ENCODE measurements around the gene MAPK1.
"Not testable (repeated sequence)": the region's sequence is repeated elsewhere in the genome, so short reads cannot be mapped to it uniquely, and the experiment has no call there.

The MAPK1 gene

DNA sequence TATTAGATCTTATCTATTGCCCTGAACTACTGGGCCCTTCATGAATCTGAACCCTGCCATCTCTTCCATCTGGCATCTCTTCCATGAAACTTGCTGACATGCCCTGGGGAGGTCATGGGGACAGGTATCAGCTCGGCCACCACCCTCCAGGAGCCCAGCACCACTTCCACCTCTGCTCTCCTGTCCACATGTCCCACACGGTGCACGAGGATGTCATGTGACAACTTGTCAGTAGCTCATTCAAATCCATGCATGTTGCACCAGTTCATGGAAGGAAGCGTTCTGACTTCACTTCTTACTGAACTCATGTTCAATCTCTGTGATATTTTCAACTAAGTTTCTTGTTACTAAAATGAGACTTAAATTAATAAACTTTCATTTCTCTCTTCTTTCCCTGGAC is 148.4 kb downstream of the MAPK1 start:
- DNase-seq: no peak

DNA sequence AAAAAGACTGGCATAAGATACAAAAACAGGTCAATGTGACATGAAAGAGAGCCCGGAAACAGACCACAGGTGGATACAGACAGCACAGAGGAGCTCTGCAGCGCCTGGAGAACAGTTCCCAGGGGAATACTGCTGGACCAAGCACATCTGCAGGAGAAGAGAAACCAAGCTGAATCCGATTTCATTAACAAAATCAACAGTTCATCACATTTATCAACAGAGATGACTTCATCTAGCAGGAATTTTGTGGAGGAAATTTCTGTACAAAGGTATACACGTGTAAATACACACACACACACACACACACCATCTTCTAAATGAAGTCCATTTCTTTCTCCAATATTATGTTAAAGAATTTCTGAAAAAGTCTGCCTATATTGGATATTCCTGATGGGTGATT is 148.9 kb downstream of the MAPK1 start:
- DNase-seq: no peak

DNA sequence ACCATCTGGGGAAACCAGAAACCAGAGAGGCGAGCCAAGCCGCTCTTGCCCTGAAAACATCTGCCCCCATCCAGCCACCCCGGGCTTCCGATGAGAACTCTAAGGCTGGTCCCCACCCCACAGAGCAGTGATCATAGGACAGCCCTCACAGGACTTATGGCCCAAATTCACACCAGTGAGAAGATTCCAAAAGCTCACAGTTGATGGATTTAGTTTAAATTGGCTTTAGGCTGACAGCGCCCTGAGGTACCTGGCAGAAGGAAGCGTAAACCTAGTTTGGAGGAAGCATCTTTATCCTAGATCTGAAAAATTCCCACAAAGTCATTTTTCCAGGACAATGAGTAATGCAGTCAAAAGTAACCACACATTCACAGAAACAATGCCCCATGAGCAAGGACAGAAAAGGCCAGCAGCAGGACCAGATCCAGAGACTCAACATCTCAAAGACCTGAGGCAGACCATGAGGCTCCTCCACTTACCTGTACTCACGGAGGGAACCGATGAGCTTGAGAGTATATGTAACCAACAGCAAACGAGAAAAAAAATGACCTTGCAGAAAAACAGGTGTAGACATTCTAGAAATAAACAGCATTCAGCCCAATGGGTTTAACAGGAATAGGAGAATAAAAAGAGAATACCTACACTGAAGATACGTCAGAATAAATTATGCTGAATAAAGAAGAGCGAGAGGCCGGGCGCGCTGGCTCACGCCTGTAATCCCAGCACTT is 150.9 kb downstream of the MAPK1 start:
- DNase-seq: not testable (repeated sequence)

DNA sequence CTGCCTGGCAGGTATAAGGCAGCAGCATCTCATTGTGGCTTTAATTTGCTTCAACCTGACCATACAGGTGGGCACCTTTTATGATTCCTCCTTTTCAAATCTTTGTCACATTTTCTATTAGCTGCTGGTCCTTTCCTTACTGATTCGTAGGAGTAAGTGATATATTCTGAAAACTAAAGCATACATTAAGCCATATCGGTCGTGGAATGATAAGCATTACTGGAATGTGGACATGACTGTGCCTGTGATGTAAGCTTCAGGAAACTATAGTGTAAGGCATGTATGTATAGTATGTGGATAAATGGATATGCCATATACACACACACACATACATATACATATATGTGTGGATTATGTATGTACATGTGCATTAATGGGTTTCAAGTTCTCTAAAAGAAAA is 152.7 kb downstream of the MAPK1 start:
- DNase-seq: peak; percentile 7

DNA sequence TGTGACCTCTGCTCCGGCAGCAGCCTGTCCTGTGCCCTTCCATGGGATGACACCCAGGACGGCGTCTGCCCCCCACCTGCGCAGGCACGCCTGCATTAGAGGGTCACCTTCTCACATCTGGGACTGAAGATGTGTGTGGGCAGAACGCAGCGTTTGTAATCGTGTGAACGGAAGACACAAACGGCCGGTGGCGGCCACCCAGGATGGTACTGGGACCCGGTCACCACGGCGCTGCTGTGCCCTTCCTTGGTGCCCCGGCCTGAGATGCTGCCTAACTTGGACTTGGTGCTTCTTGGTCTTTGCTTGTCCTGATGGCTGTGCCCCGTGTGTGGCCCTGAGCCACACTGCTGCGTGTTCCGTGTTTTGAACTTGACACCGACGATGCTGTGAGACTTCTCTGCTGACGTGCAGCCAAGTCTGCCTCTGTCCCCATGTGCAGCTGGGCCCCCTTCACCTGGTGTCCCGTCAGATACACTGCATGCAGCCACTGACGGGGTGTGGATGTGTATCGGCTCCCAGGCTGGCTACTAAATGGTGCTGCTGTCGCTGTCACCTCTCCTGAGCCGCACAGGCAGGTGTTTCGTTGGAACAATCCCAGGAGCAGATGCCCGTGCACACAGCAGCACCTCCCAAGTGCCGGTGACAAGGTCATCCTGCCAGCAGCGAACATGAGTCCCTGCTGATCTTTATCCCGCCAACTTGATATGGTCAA is 153.2 kb downstream of the MAPK1 start:
- DNase-seq: no peak

DNA sequence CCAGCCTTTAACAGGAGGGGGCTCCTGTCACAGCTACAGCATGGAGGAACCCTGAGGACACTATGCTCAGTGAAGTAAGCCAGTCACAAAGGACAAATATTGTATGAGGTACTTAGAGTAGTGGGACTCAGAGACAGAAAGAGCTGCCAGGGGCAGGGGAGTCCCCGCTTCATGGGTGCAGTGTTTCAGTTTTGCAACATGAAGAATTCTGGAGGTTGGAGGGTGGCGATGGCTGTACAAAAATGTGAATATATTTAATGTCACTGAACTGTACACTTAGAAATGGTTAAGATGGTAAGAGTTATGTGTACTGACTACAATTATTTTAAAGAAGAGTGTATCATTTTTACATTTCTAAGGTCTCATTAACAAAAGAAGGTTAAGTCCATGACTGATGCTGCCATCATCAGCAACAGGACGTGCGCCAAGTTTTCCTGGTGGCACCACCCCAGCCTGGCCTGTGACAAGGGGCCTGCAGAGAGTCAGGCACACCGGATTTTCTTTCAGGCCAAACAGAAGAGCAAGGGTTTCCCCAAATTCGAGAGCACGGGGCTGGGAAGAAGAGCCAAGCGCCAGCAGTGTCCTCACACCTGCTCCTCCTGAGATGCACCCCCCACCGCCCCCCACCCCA is 153.9 kb downstream of the MAPK1 start:
- DNase-seq: no peak

DNA sequence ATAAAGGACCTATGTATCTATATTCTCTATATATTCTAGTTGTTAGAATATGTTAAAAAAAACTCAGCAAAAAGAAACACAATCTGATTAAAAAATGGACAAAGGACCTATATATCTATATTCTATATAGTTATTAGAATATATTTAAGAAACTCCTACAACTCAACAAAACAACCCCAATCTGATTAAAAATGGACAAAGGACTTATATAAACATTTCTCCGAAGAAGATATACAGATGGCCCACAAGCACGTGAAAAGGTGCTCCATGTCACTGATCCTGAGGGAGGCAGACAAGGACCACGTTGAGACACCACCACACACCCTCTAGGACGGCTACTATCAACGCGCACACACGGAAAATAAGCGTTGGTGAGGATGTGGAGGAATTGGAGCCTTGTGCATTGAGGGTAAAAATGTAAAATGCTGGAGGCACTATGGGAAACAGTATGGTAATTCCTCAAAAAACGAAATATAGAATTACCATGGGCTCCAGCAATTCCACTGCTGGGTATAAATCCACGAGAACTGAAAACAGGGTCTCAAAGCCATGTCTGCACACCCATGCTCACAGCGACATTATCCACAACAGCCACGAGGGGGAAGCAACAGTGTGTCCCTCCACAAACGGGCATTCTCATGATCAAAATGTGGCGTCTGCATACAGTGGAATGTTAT is 154.6 kb downstream of the MAPK1 start:
- peak; percentile 67 for DNase-seq

DNA sequence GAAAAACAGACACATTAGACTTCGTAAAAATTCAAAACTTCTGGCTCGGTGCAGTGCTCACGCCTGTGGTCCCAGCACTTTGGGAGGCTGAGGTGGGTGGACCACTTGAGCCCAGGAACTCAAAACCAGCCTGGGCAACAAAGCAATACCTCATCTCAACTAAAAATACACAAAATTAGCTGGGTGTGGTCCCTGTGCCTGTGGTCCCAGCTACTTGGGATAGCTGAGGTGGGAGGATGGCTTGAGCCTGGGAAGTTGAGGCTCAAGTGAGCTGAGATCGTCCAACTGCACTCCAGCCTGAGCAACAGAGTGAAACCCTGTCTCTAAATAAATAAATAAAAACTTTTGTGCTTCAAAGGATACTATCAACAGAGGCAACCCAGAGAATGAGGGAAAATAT is 155.6 kb downstream of the MAPK1 start:
- DNase-seq: no peak

DNA sequence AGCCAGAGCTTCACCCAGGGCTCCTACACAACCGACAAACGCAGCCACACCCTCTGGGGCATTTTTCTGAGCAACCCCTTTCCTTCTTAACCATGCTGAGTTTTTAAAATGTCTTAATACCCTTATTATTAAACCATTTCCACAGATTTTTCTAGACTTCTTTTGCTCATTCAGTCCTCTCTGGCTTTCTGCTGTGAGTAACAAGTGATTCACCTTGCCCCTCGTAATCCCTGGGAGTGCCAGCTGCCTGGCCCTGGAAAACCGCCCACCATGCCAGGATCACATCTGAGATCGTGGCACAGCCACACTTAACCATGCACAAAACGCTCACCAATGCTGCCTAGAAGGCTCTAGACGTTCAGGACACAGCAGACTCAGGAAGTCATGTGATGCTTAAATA is 157.3 kb downstream of the MAPK1 start:
- DNase-seq: peak; percentile 6

DNA sequence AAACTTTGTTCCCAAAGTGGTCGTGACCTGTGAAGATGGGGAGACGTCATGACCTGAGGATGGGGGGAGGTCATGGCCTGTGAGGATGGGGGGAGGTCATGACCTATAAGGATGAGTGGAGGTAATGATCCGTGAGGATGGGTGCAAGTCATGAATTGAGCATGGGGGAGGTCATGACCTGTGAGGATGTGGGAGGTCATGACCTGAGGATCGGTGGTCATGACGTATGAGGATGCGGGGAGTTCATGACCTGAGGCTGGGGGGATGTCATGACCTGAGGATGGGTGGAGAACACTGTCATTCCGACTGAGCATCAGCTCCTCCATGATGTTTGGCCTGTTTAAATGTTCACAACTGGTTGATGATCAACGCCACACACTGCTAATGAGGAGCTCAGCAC is 157.8 kb downstream of the MAPK1 start:
- no peak for DNase-seq

DNA sequence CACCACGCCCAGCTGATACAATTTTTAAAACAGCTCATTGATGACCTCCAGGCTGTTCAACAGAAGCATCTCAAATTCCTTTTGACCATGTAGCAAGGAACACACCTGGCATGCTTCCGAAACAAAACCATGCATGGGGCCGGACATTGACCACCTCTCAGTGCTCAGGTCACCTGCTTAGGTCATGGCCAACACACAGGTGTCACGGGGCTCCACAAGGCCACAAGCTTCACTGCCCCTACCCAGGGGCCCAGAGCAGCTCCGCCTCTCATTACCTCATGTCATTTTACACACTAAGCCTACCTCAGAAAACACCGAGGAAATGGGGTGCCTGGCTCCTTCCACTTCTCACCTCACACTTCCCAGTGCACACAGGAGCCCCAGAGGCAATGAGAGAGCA is 158.5 kb downstream of the MAPK1 start:
- no peak for DNase-seq

DNA sequence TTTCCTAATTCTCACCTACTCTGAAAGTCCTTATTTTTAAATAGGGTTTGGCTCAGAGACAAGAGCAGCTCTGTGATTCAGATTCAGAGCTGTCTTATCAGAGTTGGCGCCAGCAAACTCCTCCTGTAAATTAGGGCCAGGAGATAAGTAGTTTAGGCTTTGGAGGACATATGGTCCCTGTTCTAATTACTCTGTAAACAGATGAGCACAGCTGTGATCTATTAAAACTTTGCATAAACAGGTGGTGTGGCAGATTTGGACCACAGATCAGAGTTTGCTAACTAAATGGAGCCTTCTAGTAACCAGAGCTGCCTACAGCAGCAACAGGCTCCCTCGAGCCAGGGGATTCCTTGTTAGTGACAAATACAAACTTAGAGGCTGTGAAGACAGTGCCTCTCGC is 159.8 kb downstream of the MAPK1 start:
- DNase-seq: no peak
